Spleen (tissue), 11 donors: Measurements from ENCODE around the gene GPRIN2. TPM values are rescaled to one million over a fixed set of nuclear protein-coding genes. Genes with fewer than 3 reads are reported as not detected.

Experiments
- DNase-seq: peaks from one replicate; pipeline ENCODE4 v3.0.0-alpha.2; 2020
- H3K27ac ChIP-seq, 8 donors: fragments of 200-600 bp; sonication (generic) in 7 of 8; 1 replicate in 4 of 8; 2 replicates in 4 of 8; pipeline versions ENCODE4 v1.5.0 to v1.8.0; 2016 to 2021; ENCODE audit warnings: inconsistent platforms in 4 of 8, mild to moderate bottlenecking in 4 of 8, moderate library complexity in 1 of 8
- H3K27me3 ChIP-seq, 7 donors: fragments of 200-600 bp; sonication (generic) in 6 of 7; replicated peaks in 1 of 7; 1 replicate in 4 of 7; 2 replicates in 3 of 7; pipeline versions ENCODE4 v1.5.0 to v1.8.0; 2016 to 2021; ENCODE audit warnings: inconsistent platforms in 3 of 7, mild to moderate bottlenecking in 1 of 7
- H3K36me3 ChIP-seq, 6 donors: fragments of 200-600 bp; sonication (generic) in 5 of 6; 1 replicate in 4 of 6; 2 replicates in 2 of 6; pipeline versions ENCODE4 v1.5.0 to v1.8.0; 2016 to 2021; ENCODE audit warnings: inconsistent platforms in 2 of 6
- H3K4me1 ChIP-seq, 6 donors: fragments of 200-600 bp; sonication (generic) in 5 of 6; 1 replicate in 3 of 6; 2 replicates in 3 of 6; pipeline versions ENCODE4 v1.5.0 to v1.8.0; 2016 to 2021; ENCODE audit warnings: inconsistent platforms in 3 of 6
- H3K4me3 ChIP-seq, 8 donors: fragments of 200-600 bp; sonication (generic) in 7 of 8; 1 replicate in 4 of 8; 2 replicates in 4 of 8; pipeline versions ENCODE4 v1.5.0 to v1.8.0; 2016 to 2021; ENCODE audit warnings: inconsistent platforms in 4 of 8, mild to moderate bottlenecking in 4 of 8, moderate library complexity in 2 of 8
- H3K9me3 ChIP-seq, 8 donors: fragments of 200-600 bp; sonication (generic) in 7 of 8; 1 replicate in 4 of 8; 2 replicates in 4 of 8; pipeline versions ENCODE4 v1.5.0 to v1.8.0; 2016 to 2021; ENCODE audit warnings: inconsistent platforms in 4 of 8
- POLR2A ChIP-seq, 3 donors: fragments of 450-650 bp; IDR thresholded peaks; one replicate each; pipeline ENCODE4 v1.5.1; 2017; ENCODE audit warnings: antibody characterized with exemption in 3 of 3, mild to moderate bottlenecking in 1 of 3
- POLR2AphosphoS5 ChIP-seq, 3 donors: sonication (generic); formaldehyde crosslinking; IDR thresholded peaks; one replicate each; pipeline ENCODE4 v1.5.1; 2017; ENCODE audit warnings: antibody characterized with exemption in 3 of 3
- WGBS, 5 donors: extraction: QIAGEN DNeasy Blood & Tissue Kit in 3 of 5; methylation state at CpG; one replicate each; pipeline versions ENCODE4 v1.1.5 to v1.1.7; 2013 to 2018; 5-methylcytosine and 5-hydroxymethylcytosine counted together
- intact Hi-C: fragments of 100-400 bp; cut with DNase I; formaldehyde crosslinking; loops from one replicate; pipeline ENCODE4 v1.15.0; 2023; ENCODE audit warnings: low total_unique reads
- polyA plus RNA-seq, 3 donors: library from polyadenylated mRNA; stranded (reverse); fragments of 200-250 nt; gene quantifications; one replicate each; pipeline ENCODE4 v1.2.1, GENCODE V29; 2013
- total RNA-seq, 7 donors: library from RNA; depleted of rRNA in 3 of 7; stranded (reverse); fragments of >200 nt in 3 of 7; fragmentation: NEBNext Ultra II Directional in 4 of 7; extraction: Animal tissue kit (Norgen Biotek cat#: 25700) in 4 of 7; gene quantifications; one replicate each; pipeline versions ENCODE4 v1.1.0 to v1.2.1, GENCODE V29; 2016 to 2021
- TF ChIP-seq, protein P1 (sequence below), 11 experiments: fragments of 200-600 bp in 7 of 11; fragments of 450-650 bp in 4 of 11; sonication (generic) in 4 of 11; IDR thresholded peaks in 8 of 11; conservative IDR thresholded peaks in 3 of 11; 1 replicate in 7 of 11; 2 replicates in 4 of 11; pipeline versions ENCODE4 v1.4.0 to v1.8.0; 2016 to 2021; ENCODE audit warnings: antibody characterized with exemption in 11 of 11, inconsistent platforms in 4 of 11, mild to moderate bottlenecking in 1 of 11
- donor health status: healthy with polysubstance abuse.
- donor health status: DM: no; HTN: no; CAD: no; lungs with moderate emphysema.
- donor health status: DM: no; HTN: no; CAD: no.
- donor health status: Bipolar disorder and iron deficiency.
- donor health status: healthy.
- donor health status: DM: no; HTN: no; CAD: no.
- donor health status: DM: yes; HTN: yes; CAD: no.

The GPRIN2 gene
- total and polyA plus RNA-seq, 10 donors: not detected

DNA sequence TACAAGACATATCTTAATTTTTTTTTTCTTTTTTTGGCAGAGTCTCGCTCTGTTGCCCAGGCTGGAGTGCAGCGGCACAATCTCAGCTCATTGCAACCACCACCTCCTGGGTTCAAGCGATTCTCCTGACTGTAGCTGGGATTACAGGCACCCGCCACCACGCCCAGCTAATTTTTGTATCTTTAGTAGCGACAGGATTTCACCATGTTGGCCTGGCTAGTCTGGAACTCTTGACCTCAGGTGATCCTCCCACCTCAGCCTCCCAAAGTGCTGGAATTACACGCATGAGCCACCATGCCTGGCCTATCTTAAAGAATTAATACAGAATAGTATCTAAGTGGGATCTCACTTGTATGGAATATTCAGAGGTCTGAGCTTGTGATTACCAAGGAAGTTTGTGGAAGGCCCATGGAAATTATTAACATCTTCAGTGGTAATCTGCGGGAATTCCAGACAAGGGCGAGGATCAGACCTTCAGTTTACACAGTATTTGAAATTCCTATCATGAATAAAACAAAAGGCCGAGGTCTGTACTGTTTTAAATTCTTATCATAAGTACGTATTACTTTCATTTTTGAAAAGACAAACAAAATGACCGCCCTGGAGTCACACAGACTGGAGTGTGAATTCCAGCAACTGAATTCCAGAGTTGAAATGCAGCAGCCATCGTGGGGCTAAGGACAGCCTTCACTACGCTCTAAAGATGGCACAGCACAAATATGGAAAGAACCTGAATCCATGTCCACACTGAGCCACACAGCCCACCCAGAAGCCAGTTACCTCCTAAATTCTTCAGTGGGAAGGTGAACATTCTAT lies 16.7 kb downstream of the GPRIN2 start:
- WGBS, 5 donors: 70 to 90% (median 79%) methylated on average over 14 of the region's 14 CpGs
- Histone ChIP-seq H3K4me1 (peaks cover 0 to 7% (median 3%) of the 10 kb centered on the region in 6 donors), H3K27ac (no peak overlapping the region), H3K4me3 (no peak overlapping the region), H3K27me3 (peaks cover 0 to 77% (median 15%) of the 10 kb centered on the region in 7 donors), H3K36me3 (no peaks in the 10 kb centered on the region), H3K9me3 (no peaks in the 10 kb centered on the region)
- TF ChIP-seq POLR2AphosphoS5 (IDR thresholded peaks at IDR 0.05) (no peak), POLR2A (IDR thresholded peaks at IDR 0.05) (no peak)
- TF ChIP-seq, protein P1, sequence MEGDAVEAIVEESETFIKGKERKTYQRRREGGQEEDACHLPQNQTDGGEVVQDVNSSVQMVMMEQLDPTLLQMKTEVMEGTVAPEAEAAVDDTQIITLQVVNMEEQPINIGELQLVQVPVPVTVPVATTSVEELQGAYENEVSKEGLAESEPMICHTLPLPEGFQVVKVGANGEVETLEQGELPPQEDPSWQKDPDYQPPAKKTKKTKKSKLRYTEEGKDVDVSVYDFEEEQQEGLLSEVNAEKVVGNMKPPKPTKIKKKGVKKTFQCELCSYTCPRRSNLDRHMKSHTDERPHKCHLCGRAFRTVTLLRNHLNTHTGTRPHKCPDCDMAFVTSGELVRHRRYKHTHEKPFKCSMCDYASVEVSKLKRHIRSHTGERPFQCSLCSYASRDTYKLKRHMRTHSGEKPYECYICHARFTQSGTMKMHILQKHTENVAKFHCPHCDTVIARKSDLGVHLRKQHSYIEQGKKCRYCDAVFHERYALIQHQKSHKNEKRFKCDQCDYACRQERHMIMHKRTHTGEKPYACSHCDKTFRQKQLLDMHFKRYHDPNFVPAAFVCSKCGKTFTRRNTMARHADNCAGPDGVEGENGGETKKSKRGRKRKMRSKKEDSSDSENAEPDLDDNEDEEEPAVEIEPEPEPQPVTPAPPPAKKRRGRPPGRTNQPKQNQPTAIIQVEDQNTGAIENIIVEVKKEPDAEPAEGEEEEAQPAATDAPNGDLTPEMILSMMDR (IDR thresholded peaks at IDR 0.05 in 8 of 11, conservative IDR thresholded peaks at IDR 0.05 in 3 of 11): no peak
- intact Hi-C loops: no loop called here
- DNase-seq: peak; percentile 33

DNA sequence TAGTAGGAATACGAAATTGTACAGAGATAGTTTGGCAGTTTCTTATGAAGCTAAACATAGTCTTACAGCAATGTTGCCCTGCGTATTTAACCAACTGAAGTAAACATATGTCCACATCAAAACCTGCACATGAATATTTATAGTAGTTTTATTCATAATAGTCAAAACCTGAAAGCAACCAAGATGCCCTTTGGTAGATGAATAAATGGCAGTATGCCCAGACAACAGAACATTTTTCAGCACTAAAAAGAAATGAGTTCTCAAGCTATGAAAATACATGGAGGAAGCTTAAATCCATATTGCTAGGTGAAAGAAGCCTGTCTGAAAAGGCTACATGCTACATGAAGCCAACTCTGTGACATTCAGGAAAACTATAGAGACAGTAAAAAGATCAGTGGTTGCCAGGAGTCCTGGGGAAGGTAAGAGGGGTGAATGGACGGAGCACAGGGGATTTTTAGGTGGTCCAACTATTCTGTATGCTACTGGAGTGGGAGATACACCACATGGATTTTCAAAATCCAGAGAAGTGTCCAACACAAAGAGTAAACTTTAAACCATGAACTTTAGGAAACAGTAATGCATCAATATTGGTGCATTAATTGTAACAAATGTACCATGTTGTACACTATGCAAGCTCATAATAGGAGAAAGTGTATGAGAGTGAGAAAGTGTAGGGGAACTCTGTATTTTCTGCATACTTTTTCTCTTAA lies 17.6 kb downstream of the GPRIN2 start:
- Histone ChIP-seq H3K4me3 (no peak overlapping the region), H3K4me1 (peaks cover 0 to 7% (median 3%) of the 10 kb centered on the region in 6 donors), H3K9me3 (no peaks in the 10 kb centered on the region), H3K27me3 (peaks cover 0 to 77% (median 15%) of the 10 kb centered on the region in 7 donors), H3K36me3 (no peaks in the 10 kb centered on the region), H3K27ac (no peak overlapping the region)
- DNase-seq: no peak
- TF ChIP-seq, protein P1 (IDR thresholded peaks at IDR 0.05 in 8 of 11, conservative IDR thresholded peaks at IDR 0.05 in 3 of 11): no peak
- TF ChIP-seq POLR2A (IDR thresholded peaks at IDR 0.05) (no peak), POLR2AphosphoS5 (IDR thresholded peaks at IDR 0.05) (no peak)
- 81 to 92% (median 86%) methylated on average over 3 of the region's 3 CpGs for WGBS, 5 donors
- intact Hi-C loops: no loop called here

DNA sequence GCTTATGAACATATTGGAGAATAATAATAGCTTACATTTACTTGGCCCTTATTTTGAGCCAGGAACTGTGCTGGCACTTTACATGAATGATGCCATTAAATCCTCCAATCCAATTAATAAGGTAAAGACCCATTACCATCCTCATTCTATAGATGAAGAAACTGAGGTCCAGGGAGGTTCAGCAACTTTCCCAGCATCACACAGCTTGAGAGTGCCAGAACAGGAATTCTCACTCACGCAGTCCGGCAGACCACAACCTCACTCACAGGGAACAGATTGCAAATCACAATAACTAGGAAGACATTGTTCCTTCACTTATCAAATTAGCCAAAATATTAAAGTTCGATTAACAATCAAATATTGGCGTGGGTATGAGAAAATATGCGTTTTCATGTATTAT lies 18.3 kb downstream of the GPRIN2 start:
- Histone ChIP-seq H3K27me3 (peaks cover 0 to 72% (median 15%) of the 10 kb centered on the region in 7 donors), H3K9me3 (no peaks in the 10 kb centered on the region), H3K4me3 (no peak overlapping the region), H3K36me3 (no peaks in the 10 kb centered on the region), H3K27ac (no peak overlapping the region), H3K4me1 (peaks cover 0 to 7% (median 3%) of the 10 kb centered on the region in 6 donors)
- DNase-seq: no peak
- intact Hi-C loops: no loop called here
- 89 to 95% (median 92%) methylated on average over 5 of the region's 5 CpGs for WGBS, 5 donors
- TF ChIP-seq, protein P1 (IDR thresholded peaks at IDR 0.05 in 8 of 11, conservative IDR thresholded peaks at IDR 0.05 in 3 of 11): no peak
- TF ChIP-seq POLR2A (IDR thresholded peaks at IDR 0.05) (no peak), POLR2AphosphoS5 (IDR thresholded peaks at IDR 0.05) (no peak)

DNA sequence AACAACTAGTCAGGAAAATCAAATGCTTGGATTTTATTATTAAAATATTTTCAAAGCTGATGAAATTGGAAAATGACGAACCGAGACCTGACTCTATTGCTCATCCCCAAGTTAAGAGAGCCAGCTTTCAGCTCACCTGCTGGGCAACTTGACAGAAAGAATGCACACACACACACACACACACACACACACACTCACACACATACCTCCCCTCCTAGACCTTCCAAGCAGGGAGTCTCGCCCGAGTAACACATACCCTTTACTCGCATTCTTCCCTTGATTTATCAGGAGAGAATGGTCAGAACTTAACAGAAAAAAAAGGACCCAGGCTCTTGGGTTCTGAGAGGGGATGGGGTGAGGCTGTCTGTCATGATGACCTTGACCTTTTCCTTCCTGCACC lies 19.1 kb downstream of the GPRIN2 start:
- DNase-seq: no peak
- no peak overlapping the region for H3K4me3 ChIP-seq
- TF ChIP-seq POLR2AphosphoS5 (IDR thresholded peaks at IDR 0.05): no peak
- no peak for TF ChIP-seq POLR2A (IDR thresholded peaks at IDR 0.05)
- TF ChIP-seq, protein P1 (IDR thresholded peaks at IDR 0.05 in 8 of 11, conservative IDR thresholded peaks at IDR 0.05 in 3 of 11): no peak
- WGBS, 5 donors: 77 to 88% (median 83%) methylated on average over 5 of the region's 5 CpGs
- H3K9me3 ChIP-seq: no peaks in the 10 kb centered on the region
- peaks cover 0 to 63% (median 15%) of the 10 kb centered on the region in 7 donors for H3K27me3 ChIP-seq
- H3K27ac ChIP-seq: no peak overlapping the region
- H3K36me3 ChIP-seq: no peaks in the 10 kb centered on the region
- peaks cover 0 to 7% (median 3%) of the 10 kb centered on the region in 6 donors for H3K4me1 ChIP-seq
- intact Hi-C loops: no loop called here
